IMR-90 (cell line): ENCODE data around the gene TBXAS1. TPM values are rescaled to one million over a fixed set of nuclear protein-coding genes. Genes with fewer than 3 reads are reported as not detected.

Experiments used
- ATAC-seq: fragments of 200-7000 bp; cut with Tn5 transposase; 2 replicates; pipeline ENCODE4 v1.9.1; 2020; ENCODE audit warnings: low read depth, mild to moderate bottlenecking, moderate library complexity
- BruUV-seq: library from RNA; stranded (reverse); fragments of 400-500 nt; replicated peaks from 2 replicates; lab custom pipeline; 2021; lab: Mats Ljungman, UMichigan
- CTCF ChIA-PET: fragments of 300-600 bp; formaldehyde crosslinking; extraction: SDS; loops from one replicate; lab custom pipeline; 2021; ENCODE audit warnings: antibody characterized with exemption; lab: Yijun Ruan, JAX
- POLR2A ChIA-PET: fragments of 300-600 bp; sonication (Branson Sonifier 250); formaldehyde crosslinking; loops from one replicate; lab custom pipeline; 2022; ENCODE audit warnings: antibody characterized with exemption; ENCODE audit not compliant: unreplicated experiment; lab: Charles Lee
- DNase-seq: peaks from one replicate; pipeline ENCODE4 v3.0.0; 2013
- H2AFZ ChIP-seq: replicated peaks from 2 replicates; pipeline ENCODE3; 2013; ENCODE audit warnings: low read length, mild to moderate bottlenecking; ENCODE audit not compliant: poor library complexity
- H2AK5ac ChIP-seq: 2 replicates; pipeline ENCODE4 v1.6.1; 2013; ENCODE audit warnings: low read depth, low read length, inconsistent platforms
- H2AK9ac ChIP-seq: replicated peaks from 2 replicates; pipeline ENCODE3; 2013; ENCODE audit warnings: mild to moderate bottlenecking, low read depth, low read length, moderate library complexity; ENCODE audit not compliant: poor library complexity
- H2BK120ac ChIP-seq: 2 replicates; pipeline ENCODE4 v1.6.1; 2013; ENCODE audit warnings: low read depth, low read length, inconsistent platforms
- H2BK15ac ChIP-seq: 3 replicates; pipeline ENCODE4 v1.6.1; 2013; ENCODE audit warnings: low read depth, low read length, inconsistent platforms
- H2BK20ac ChIP-seq: 2 replicates; pipeline ENCODE4 v1.6.1; 2013; ENCODE audit warnings: low read depth, mild to moderate bottlenecking, inconsistent platforms, low read length, moderate library complexity
- H2BK5ac ChIP-seq: 2 replicates; pipeline ENCODE4 v1.6.1; 2013; ENCODE audit warnings: mild to moderate bottlenecking, low read depth, low read length, inconsistent platforms; ENCODE audit not compliant: poor library complexity, severe bottlenecking
- H3K14ac ChIP-seq: replicated peaks from 2 replicates; pipeline ENCODE4 v1.6.1; 2013; ENCODE audit warnings: low read depth, low read length, inconsistent platforms
- H3K18ac ChIP-seq: 2 replicates; pipeline ENCODE4 v1.6.1; 2013; ENCODE audit warnings: low read depth, low read length, control low read depth
- H3K23ac ChIP-seq: 2 replicates; pipeline ENCODE4 v1.6.1; 2013; ENCODE audit warnings: low read depth, low read length, inconsistent platforms
- H3K27ac ChIP-seq: 2 replicates; pipeline ENCODE4 v1.5.1; 2013; ENCODE audit warnings: mild to moderate bottlenecking, control low read depth, low read length; ENCODE audit not compliant: insufficient read depth
- H3K27me3 ChIP-seq: 2 replicates; pipeline ENCODE4 v1.6.1; 2013; ENCODE audit warnings: low read length; ENCODE audit not compliant: control insufficient read depth, insufficient read depth
- H3K36me3 ChIP-seq: 2 replicates; pipeline ENCODE4 v1.6.1; 2013; ENCODE audit warnings: low read length, mixed read lengths; ENCODE audit not compliant: control insufficient read depth, insufficient read depth
- H3K4ac ChIP-seq: 2 replicates; pipeline ENCODE4 v1.6.1; 2013; ENCODE audit warnings: low read depth, low read length, inconsistent platforms
- H3K4me1 ChIP-seq: 2 replicates; pipeline ENCODE4 v1.6.1; 2013; ENCODE audit warnings: low read length, mixed read lengths; ENCODE audit not compliant: control insufficient read depth, insufficient read depth
- H3K4me2 ChIP-seq: 2 replicates; pipeline ENCODE4 v1.6.1; 2013; ENCODE audit warnings: low read depth, mild to moderate bottlenecking, control low read depth, low read length, moderate library complexity
- H3K4me3 ChIP-seq: 2 replicates; pipeline ENCODE4 v1.5.1; 2013; ENCODE audit warnings: low read depth, mild to moderate bottlenecking, control low read depth, low read length, moderate library complexity; ENCODE audit not compliant: insufficient read depth
- H3K56ac ChIP-seq: 2 replicates; pipeline ENCODE4 v1.6.1; 2013; ENCODE audit warnings: low read length, inconsistent platforms; ENCODE audit not compliant: insufficient read depth; ENCODE audit errors: extremely low read depth
- H3K79me1 ChIP-seq, 2 experiments: 2 replicates each; pipeline ENCODE4 v1.6.1; 2013; ENCODE audit warnings: low read length in 2 of 2, inconsistent platforms in 1 of 2, low read depth in 1 of 2
- H3K9ac ChIP-seq: 2 replicates; pipeline ENCODE4 v1.6.1; 2013; ENCODE audit warnings: low read depth, low read length, control low read depth
- H3K9me1 ChIP-seq: 2 replicates; pipeline ENCODE4 v1.6.1; 2013; ENCODE audit warnings: low read length, inconsistent platforms; ENCODE audit not compliant: insufficient read depth
- H3K9me3 ChIP-seq: 2 replicates; pipeline ENCODE4 v1.6.1; 2013; ENCODE audit warnings: low read length; ENCODE audit not compliant: control insufficient read depth, insufficient read depth
- H4K20me1 ChIP-seq: 2 replicates; pipeline ENCODE4 v1.6.1; 2013; ENCODE audit warnings: low read length, inconsistent platforms; ENCODE audit not compliant: insufficient read depth
- H4K5ac ChIP-seq: 2 replicates; pipeline ENCODE4 v1.6.1; 2013; ENCODE audit warnings: mild to moderate bottlenecking, low read depth, low read length, control low read depth
- H4K8ac ChIP-seq, 2 experiments: 2 replicates each; pipeline ENCODE4 v1.6.1; 2013; ENCODE audit warnings: low read depth in 2 of 2, low read length in 2 of 2, control low read depth in 1 of 2, inconsistent platforms in 1 of 2
- H4K91ac ChIP-seq: 2 replicates; pipeline ENCODE4 v1.6.1; 2013; ENCODE audit warnings: low read depth, low read length, inconsistent platforms; ENCODE audit not compliant: insufficient read depth
- BHLHE40 ChIP-seq: fragments of 150-350 bp; IDR thresholded peaks from 2 replicates; pipeline ENCODE4 v1.6.1; 2016; ENCODE audit warnings: mild to moderate bottlenecking, low read depth, low read length
- CEBPB ChIP-seq: IDR thresholded peaks from 2 replicates; pipeline ENCODE4 v1.6.1; 2012; ENCODE audit warnings: low read depth, low read length, improper control_type of control experiment
- CHD1 ChIP-seq: IDR thresholded peaks from 2 replicates; pipeline ENCODE4 v1.6.1; 2012; ENCODE audit warnings: low read depth, low read length, improper control_type of control experiment
- FOS ChIP-seq: fragments of 150-350 bp; IDR thresholded peaks from 2 replicates; pipeline ENCODE4 v1.6.1; 2016; ENCODE audit warnings: low read depth, low read length
- MAFK ChIP-seq: IDR thresholded peaks from 2 replicates; pipeline ENCODE4 v1.6.1; 2012; ENCODE audit warnings: low read depth, low read length, improper control_type of control experiment
- MAZ ChIP-seq: IDR thresholded peaks from 2 replicates; pipeline ENCODE4 v1.6.1; 2012; ENCODE audit warnings: low read depth, mild to moderate bottlenecking, low read length, improper control_type of control experiment, moderate library complexity, borderline replicate concordance
- MXI1 ChIP-seq: IDR thresholded peaks from 2 replicates; pipeline ENCODE4 v1.6.1; 2012; ENCODE audit warnings: low read depth, mild to moderate bottlenecking, low read length, moderate library complexity, borderline replicate concordance
- NFE2L2 ChIP-seq: fragments of 150-350 bp; IDR thresholded peaks from 2 replicates; pipeline ENCODE4 v1.6.1; 2016; ENCODE audit warnings: low read depth, mild to moderate bottlenecking, low read length
- POLR2A ChIP-seq: IDR thresholded peaks from 2 replicates; pipeline ENCODE4 v1.6.1; 2012; ENCODE audit warnings: mild to moderate bottlenecking, low read depth, low read length
- RAD21 ChIP-seq: IDR thresholded peaks from 2 replicates; pipeline ENCODE4 v1.6.1; 2012; ENCODE audit warnings: low read length, improper control_type of control experiment
- RCOR1 ChIP-seq: IDR thresholded peaks from 2 replicates; pipeline ENCODE4 v1.6.1; 2012; ENCODE audit warnings: mild to moderate bottlenecking, low read length, improper control_type of control experiment; ENCODE audit not compliant: insufficient replicate concordance
- RFX5 ChIP-seq: IDR thresholded peaks from 2 replicates; pipeline ENCODE4 v1.8.0; 2012; ENCODE audit warnings: low read depth, mild to moderate bottlenecking, low read length, moderate library complexity
- SMC3 ChIP-seq: fragments of 150-350 bp; IDR thresholded peaks from 2 replicates; pipeline ENCODE4 v1.6.1; 2016; ENCODE audit warnings: low read depth, mild to moderate bottlenecking, antibody characterized with exemption, low read length, moderate library complexity
- WGBS, 2 experiments: methylation state at CpG; one replicate each; pipeline versions ENCODE4 v1.1.5 to v1.1.7; 2013; ENCODE audit warnings: missing lambda C conversion rate in 2 of 2; ENCODE audit not compliant: insufficient read length in 1 of 2; ENCODE audit errors: extremely low coverage in 2 of 2; 5-methylcytosine and 5-hydroxymethylcytosine counted together
- dilution Hi-C: fragments of 300-500 bp; cut with HindIII; formaldehyde crosslinking; loops from one replicate; pipeline ENCODE4 v1.14.3; 2018; ENCODE audit warnings: low sequenced_read_pairs; ENCODE audit not compliant: unreplicated experiment
- in situ Hi-C: fragments of 300-500 bp; cut with MboI; formaldehyde crosslinking; loops from 3 replicates; pipeline ENCODE4 v1.14.3; 2019; ENCODE audit warnings: low sequenced_read_pairs, inconsistent platforms, mixed read lengths
- intact Hi-C: fragments of 100-400 bp; cut with micrococcal nuclease; formaldehyde crosslinking; loops from 2 replicates; pipeline ENCODE4 v1.10.0; 2022
- polyA plus RNA-seq, 3 experiments: library from polyadenylated mRNA; depleted of rRNA; stranded (reverse); fragments of >200 nt; gene quantifications; 2 replicates each; pipeline ENCODE4 v1.2.3, GENCODE V29; 2012; ENCODE audit warnings: low replicate concordance in 1 of 3
- total RNA-seq: library from RNA; depleted of rRNA; stranded (reverse); fragments of >200 nt; gene quantifications from 2 replicates; pipeline ENCODE4 v1.2.3, GENCODE V29; 2012
- TF ChIP-seq, protein P1 (sequence below): fragments of 150-350 bp; IDR thresholded peaks from 2 replicates; pipeline ENCODE4 v1.6.1; 2016; ENCODE audit warnings: low read depth, mild to moderate bottlenecking, low read length, moderate library complexity, borderline replicate concordance
- TF ChIP-seq, protein P2 (sequence below): conservative IDR thresholded peaks from 2 replicates; pipeline ENCODE4 v1.5.1; 2012; ENCODE audit warnings: mild to moderate bottlenecking, low read depth, low read length, improper control_type of control experiment
- TF ChIP-seq, protein P3 (sequence below): fragments of 150-350 bp; IDR thresholded peaks from 2 replicates; pipeline ENCODE4 v1.6.1; 2017; ENCODE audit warnings: mild to moderate bottlenecking, antibody characterized with exemption, low read length, low read depth

TBXAS1 gene
- total and polyA plus RNA-seq, 2 of the 4 experiments (the other 2 are of a cell fraction), result 5.9 to 10.8 TPM

DNA sequence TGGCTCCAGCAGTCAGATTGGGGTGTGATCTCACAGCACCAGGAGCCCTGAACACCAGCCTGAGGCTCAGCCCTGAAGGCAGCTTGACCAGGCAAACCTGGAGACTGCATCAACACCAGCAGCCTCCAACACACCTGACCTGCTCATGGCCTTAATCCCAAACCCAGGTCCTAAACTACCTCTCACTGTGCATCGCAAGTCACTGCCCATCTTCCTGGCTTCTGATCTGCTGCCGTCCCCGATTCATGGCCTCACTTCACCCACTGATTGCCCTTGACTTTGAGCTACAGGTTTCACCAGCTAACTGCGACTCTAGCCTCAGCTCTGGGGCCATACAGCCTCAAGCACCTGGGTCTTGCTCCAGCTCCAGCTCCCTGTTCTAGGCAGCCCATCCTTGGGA, 184.6 kb downstream of the TBXAS1 start:
- ChIA-PET CTCF (interaction anchor here (0.8 kb wide), 1 partner anchor 659 kb away, joined by 5 read pairs; no protein-coding TSS in a partner anchor), POLR2A (no interaction called here)
- 0 out of 2 replicates have a peak, but pooled peaks cover 2% of the 10 kb centered on the region for H3K9me1 ChIP-seq
- no peak overlapping the region for H2BK120ac ChIP-seq
- H4K91ac ChIP-seq, result no peak overlapping the region
- no peak overlapping the region for H2AFZ ChIP-seq
- H3K27me3 ChIP-seq, result peaks cover 15% of the 10 kb centered on the region
- no peak overlapping the region for H2BK5ac ChIP-seq
- no peak overlapping the region for H2AK9ac ChIP-seq
- no peaks in the 10 kb centered on the region for H3K79me1 ChIP-seq
- ATAC-seq, result no peak
- H4K20me1 ChIP-seq, result no peaks in the 10 kb centered on the region
- whole genome bisulfite sequencing, 2 experiments, result 87% methylated on average over 3 of the region's 4 CpGs; no CpG with 5 or more reads in 1 of the 2 experiments
- H3K14ac ChIP-seq, result no peak overlapping the region
- no peak overlapping the region for H3K23ac ChIP-seq
- H2BK15ac ChIP-seq, result no peak overlapping the region
- H2BK20ac ChIP-seq, result no peak overlapping the region
- H4K8ac ChIP-seq, result no peak overlapping the region
- no peaks in the 10 kb centered on the region for H3K4me1 ChIP-seq
- H4K5ac ChIP-seq, result no peak overlapping the region
- H3K4ac ChIP-seq, result no peak overlapping the region
- H3K18ac ChIP-seq, result no peak overlapping the region
- dilution Hi-C loops (no loop called here), intact Hi-C loops (no loop called here), in situ Hi-C loops (no loop called here)
- H2AK5ac ChIP-seq, result no peak overlapping the region
- H3K4me3 ChIP-seq, result no peak overlapping the region
- no peaks in the 10 kb centered on the region for H3K9me3 ChIP-seq
- H3K56ac ChIP-seq, result no peak overlapping the region
- BruUV-seq, result no TSS peak
- H3K9ac ChIP-seq, result no peak overlapping the region
- TF ChIP-seq SMC3, result no peak
- no peak for TF ChIP-seq POLR2A
- no peak for TF ChIP-seq MAFK
- no peak for TF ChIP-seq RCOR1
- no peak for TF ChIP-seq FOS
- TF ChIP-seq, protein P1, sequence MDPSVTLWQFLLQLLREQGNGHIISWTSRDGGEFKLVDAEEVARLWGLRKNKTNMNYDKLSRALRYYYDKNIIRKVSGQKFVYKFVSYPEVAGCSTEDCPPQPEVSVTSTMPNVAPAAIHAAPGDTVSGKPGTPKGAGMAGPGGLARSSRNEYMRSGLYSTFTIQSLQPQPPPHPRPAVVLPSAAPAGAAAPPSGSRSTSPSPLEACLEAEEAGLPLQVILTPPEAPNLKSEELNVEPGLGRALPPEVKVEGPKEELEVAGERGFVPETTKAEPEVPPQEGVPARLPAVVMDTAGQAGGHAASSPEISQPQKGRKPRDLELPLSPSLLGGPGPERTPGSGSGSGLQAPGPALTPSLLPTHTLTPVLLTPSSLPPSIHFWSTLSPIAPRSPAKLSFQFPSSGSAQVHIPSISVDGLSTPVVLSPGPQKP, result no peak
- TF ChIP-seq RFX5, result no peak
- no peak for TF ChIP-seq NFE2L2
- no peak for TF ChIP-seq CEBPB
- TF ChIP-seq CHD1, result no peak
- TF ChIP-seq BHLHE40, result no peak
- TF ChIP-seq RAD21, result no peak
- TF ChIP-seq, protein P2, sequence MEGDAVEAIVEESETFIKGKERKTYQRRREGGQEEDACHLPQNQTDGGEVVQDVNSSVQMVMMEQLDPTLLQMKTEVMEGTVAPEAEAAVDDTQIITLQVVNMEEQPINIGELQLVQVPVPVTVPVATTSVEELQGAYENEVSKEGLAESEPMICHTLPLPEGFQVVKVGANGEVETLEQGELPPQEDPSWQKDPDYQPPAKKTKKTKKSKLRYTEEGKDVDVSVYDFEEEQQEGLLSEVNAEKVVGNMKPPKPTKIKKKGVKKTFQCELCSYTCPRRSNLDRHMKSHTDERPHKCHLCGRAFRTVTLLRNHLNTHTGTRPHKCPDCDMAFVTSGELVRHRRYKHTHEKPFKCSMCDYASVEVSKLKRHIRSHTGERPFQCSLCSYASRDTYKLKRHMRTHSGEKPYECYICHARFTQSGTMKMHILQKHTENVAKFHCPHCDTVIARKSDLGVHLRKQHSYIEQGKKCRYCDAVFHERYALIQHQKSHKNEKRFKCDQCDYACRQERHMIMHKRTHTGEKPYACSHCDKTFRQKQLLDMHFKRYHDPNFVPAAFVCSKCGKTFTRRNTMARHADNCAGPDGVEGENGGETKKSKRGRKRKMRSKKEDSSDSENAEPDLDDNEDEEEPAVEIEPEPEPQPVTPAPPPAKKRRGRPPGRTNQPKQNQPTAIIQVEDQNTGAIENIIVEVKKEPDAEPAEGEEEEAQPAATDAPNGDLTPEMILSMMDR, result no peak
- TF ChIP-seq, protein P3, sequence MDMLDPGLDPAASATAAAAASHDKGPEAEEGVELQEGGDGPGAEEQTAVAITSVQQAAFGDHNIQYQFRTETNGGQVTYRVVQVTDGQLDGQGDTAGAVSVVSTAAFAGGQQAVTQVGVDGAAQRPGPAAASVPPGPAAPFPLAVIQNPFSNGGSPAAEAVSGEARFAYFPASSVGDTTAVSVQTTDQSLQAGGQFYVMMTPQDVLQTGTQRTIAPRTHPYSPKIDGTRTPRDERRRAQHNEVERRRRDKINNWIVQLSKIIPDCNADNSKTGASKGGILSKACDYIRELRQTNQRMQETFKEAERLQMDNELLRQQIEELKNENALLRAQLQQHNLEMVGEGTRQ, result no peak
- no peak for TF ChIP-seq MAZ
- TF ChIP-seq MXI1, result no peak
- no peak overlapping the region for H3K4me2 ChIP-seq
- DNase-seq, result no peak
- no peak overlapping the region for H3K27ac ChIP-seq
- no peaks in the 10 kb centered on the region for H3K36me3 ChIP-seq
